ENCODE data around the gene HCAR1. TPM values are rescaled to one million over a fixed set of nuclear protein-coding genes. Genes with fewer than 3 reads are reported as not detected.
"Not testable (repeated sequence)": the region's sequence is repeated elsewhere in the genome, so short reads cannot be mapped to it uniquely, and the experiment has no call there.

HCAR1 gene
- total and polyA plus RNA-seq, 3 donors from 2014 or later: 0.79 to 1.0 (median 0.87) TPM

- H3K27me3 ChIP-seq; H3K36me3 ChIP-seq (ENCODE audit: low read depth, missing control alignments); H3K27ac ChIP-seq; intact Hi-C loops (cut with DNase I; ENCODE audit: low total_unique reads); H3K4me1 ChIP-seq; H3K4me3 ChIP-seq; DNase-seq; H3K9me3 ChIP-seq: not testable (repeated sequence)
- 67 to 93% methylated on average over 1 to 2 of the region's 9 CpGs for WGBS, 2 donors
Observed at GRCh38 chr12:122700038-122700710, 30.5 kb downstream of the HCAR1 start.

- intact Hi-C loops (cut with DNase I; ENCODE audit: low total_unique reads); H3K4me1 ChIP-seq; H3K4me3 ChIP-seq; H3K9me3 ChIP-seq; DNase-seq; H3K27me3 ChIP-seq; H3K27ac ChIP-seq; H3K36me3 ChIP-seq (ENCODE audit: low read depth, missing control alignments): not testable (repeated sequence)
- 81 to 92% methylated on average over 2 of the region's 2 CpGs for WGBS, 2 donors
Observed at GRCh38 chr12:122696922-122697321, 33.7 kb downstream of the HCAR1 start.

GRCh38 chr12:122691566-122691965 lies 39.1 kb downstream of the HCAR1 start:
- Histone ChIP-seq H3K27me3 (no peaks in the 10 kb centered on the region), H3K9me3 (no peaks in the 10 kb centered on the region), H3K36me3 (ENCODE audit: low read depth, missing control alignments) (no peaks in the 10 kb centered on the region), H3K4me3 (no peak overlapping the region), H3K4me1 (no peaks in the 10 kb centered on the region), H3K27ac (no peak overlapping the region)
- DNase-seq: no peak
- whole genome bisulfite sequencing, 2 donors: 84 to 90% methylated on average over 3 of the region's 3 CpGs
- TF ChIP-seq POLR2A (IDR thresholded peaks at IDR 0.05) (no peak), CTCF (IDR thresholded peaks at IDR 0.05) (no peak)
- intact Hi-C loops (cut with DNase I; ENCODE audit: low total_unique reads): no loop called here

- TF ChIP-seq CTCF (IDR thresholded peaks at IDR 0.05) (no peak), POLR2A (IDR thresholded peaks at IDR 0.05) (no peak)
- Histone ChIP-seq H3K9me3 (no peaks in the 10 kb centered on the region), H3K4me3 (no peak overlapping the region), H3K36me3 (ENCODE audit: low read depth, missing control alignments) (no peaks in the 10 kb centered on the region), H3K27ac (no peak overlapping the region), H3K4me1 (no peaks in the 10 kb centered on the region), H3K27me3 (no peaks in the 10 kb centered on the region)
- intact Hi-C loops (cut with DNase I; ENCODE audit: low total_unique reads): no loop called here
- DNase-seq: no peak
- 84 to 94% methylated on average over 3 of the region's 3 CpGs for WGBS, 2 donors
Observed at GRCh38 chr12:122688291-122688690, 42.4 kb downstream of the HCAR1 start.

GRCh38 chr12:122687086-122687485 lies 43.6 kb downstream of the HCAR1 start:
- H3K9me3 ChIP-seq: no peaks in the 10 kb centered on the region
- intact Hi-C loops (cut with DNase I; ENCODE audit: low total_unique reads): no loop called here
- no peaks in the 10 kb centered on the region for H3K4me1 ChIP-seq
- no peaks in the 10 kb centered on the region for H3K27me3 ChIP-seq
- H3K4me3 ChIP-seq: no peak overlapping the region
- no peak for DNase-seq
- WGBS, 2 donors: 65 to 82% methylated on average over 5 of the region's 5 CpGs
- no peak overlapping the region for H3K27ac ChIP-seq
- no peaks in the 10 kb centered on the region for H3K36me3 ChIP-seq (ENCODE audit: low read depth, missing control alignments)
- TF ChIP-seq CTCF (IDR thresholded peaks at IDR 0.05) (no peak), POLR2A (IDR thresholded peaks at IDR 0.05) (no peak)

GRCh38 chr12:122686538-122686937 lies 44.1 kb downstream of the HCAR1 start:
- 90 to 97% methylated on average over 3 of the region's 3 CpGs for WGBS, 2 donors
- H3K4me1 ChIP-seq: no peaks in the 10 kb centered on the region
- no peak overlapping the region for H3K4me3 ChIP-seq
- H3K36me3 ChIP-seq (ENCODE audit: low read depth, missing control alignments): no peaks in the 10 kb centered on the region
- intact Hi-C loops (cut with DNase I; ENCODE audit: low total_unique reads): no loop called here
- H3K27ac ChIP-seq: no peak overlapping the region
- TF ChIP-seq CTCF (IDR thresholded peaks at IDR 0.05) (no peak), POLR2A (IDR thresholded peaks at IDR 0.05) (no peak)
- no peaks in the 10 kb centered on the region for H3K27me3 ChIP-seq
- DNase-seq: no peak
- no peaks in the 10 kb centered on the region for H3K9me3 ChIP-seq

Measured in testis (tissue), 3 donors.